ENCODE measurements around the gene RNGTT. TPM values are rescaled to one million over a fixed set of nuclear protein-coding genes. Genes with fewer than 3 reads are reported as not detected.

RNGTT gene
- total and polyA plus RNA-seq, 2 experiments from 2014 or later = 9.2 to 21.5 TPM

- no peaks in the 10 kb centered on the region for H3K79me2 ChIP-seq (ENCODE audit: insufficient read depth)
- no peak overlapping the region for H3K4me3 ChIP-seq
- H3K4me1 ChIP-seq (ENCODE audit: insufficient read depth) = no peaks in the 10 kb centered on the region
- no peaks in the 10 kb centered on the region for H3K27me3 ChIP-seq (replicated peaks; ENCODE audit: insufficient read depth)
- H3K9me3 ChIP-seq (ENCODE audit: low read depth) = no peaks in the 10 kb centered on the region
- H4K20me1 ChIP-seq (ENCODE audit: insufficient read depth) = no peaks in the 10 kb centered on the region
- peak; percentile 14 for DNase-seq
- TF ChIP-seq EZH2 (IDR thresholded peaks at IDR 0.05; ENCODE audit: insufficient read depth, poor library complexity, severe bottlenecking) (no peak), EZH2phosphoT487 (IDR thresholded peaks at IDR 0.05; ENCODE audit: insufficient read depth, low read depth) (no peak)
- H3K36me3 ChIP-seq (ENCODE audit: low read depth) = no peaks in the 10 kb centered on the region
- in situ Hi-C loops (cut with MboI) = no loop called here
- H3K9me2 ChIP-seq (ENCODE audit: insufficient read depth) = no peaks in the 10 kb centered on the region
- H2AFZ ChIP-seq = no peak overlapping the region
- H3K27ac ChIP-seq = no peak overlapping the region
- no peak overlapping the region for H3K4me2 ChIP-seq (ENCODE audit: unreplicated experiment)
- H3K9ac ChIP-seq = no peak overlapping the region
- WGBS, 2 experiments (ENCODE audit: low coverage in 1 of 2, low lambda C conversion rate in 2 of 2, missing lambda C conversion rate in 2 of 2) = 87 to 88% methylated on average over 3 of the region's 3 CpGs
- H3F3A ChIP-seq (ENCODE audit: insufficient read depth) = no peaks in the 10 kb centered on the region
These were observed 200.3 kb downstream of the RNGTT start for GRCh38 chr6:88763160-88763559.

DNA sequence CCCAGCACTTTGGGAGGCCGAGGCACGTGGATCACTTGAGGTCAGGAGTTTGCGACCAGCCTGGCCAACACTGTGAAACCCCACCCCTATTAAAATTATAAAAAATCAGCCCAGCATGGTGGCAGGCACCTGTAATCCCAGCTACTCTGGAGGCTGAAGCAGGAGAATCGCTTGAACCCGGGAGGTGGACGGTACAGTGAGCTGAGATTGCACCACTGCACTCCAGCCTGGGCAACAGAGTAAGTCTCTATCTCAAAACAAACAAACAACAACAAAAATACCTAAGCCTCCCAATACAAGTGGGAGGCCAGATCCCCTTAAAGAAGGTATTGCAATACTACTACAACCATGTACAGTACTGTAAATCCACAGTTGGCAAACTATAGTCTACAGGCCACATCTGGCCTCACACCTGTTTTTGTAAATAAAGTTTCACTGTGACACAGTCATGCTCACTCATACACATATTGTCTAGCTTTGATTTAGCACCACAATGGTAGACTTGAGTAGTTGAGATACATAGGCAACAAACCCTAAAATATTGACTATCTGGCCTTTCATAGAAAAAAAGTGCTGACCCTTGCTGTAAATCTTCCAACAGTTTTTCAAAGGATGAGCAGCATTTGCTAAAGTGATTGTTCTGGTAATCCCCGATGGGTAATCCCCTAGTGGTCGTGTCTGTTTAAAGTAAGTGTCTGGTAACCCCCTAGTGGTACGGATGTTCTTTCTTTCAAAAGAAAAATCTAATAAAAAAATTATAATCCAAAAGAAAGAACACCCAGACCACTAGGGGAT is 202.0 kb downstream of the RNGTT start:
- H3K4me1 ChIP-seq (ENCODE audit: insufficient read depth) = no peaks in the 10 kb centered on the region
- H4K20me1 ChIP-seq (ENCODE audit: insufficient read depth) = no peaks in the 10 kb centered on the region
- H3K9me3 ChIP-seq (ENCODE audit: low read depth) = no peaks in the 10 kb centered on the region
- 0 out of 2 replicates have a peak, but pooled peaks cover 3% of the 10 kb centered on the region for H3K36me3 ChIP-seq (ENCODE audit: low read depth)
- no peak overlapping the region for H2AFZ ChIP-seq
- TF ChIP-seq EZH2phosphoT487 (IDR thresholded peaks at IDR 0.05; ENCODE audit: insufficient read depth, low read depth) = no peak
- no peaks in the 10 kb centered on the region for H3K9me2 ChIP-seq (ENCODE audit: insufficient read depth)
- H3K4me3 ChIP-seq = no peak overlapping the region
- WGBS, 2 experiments (ENCODE audit: low coverage in 1 of 2, low lambda C conversion rate in 2 of 2, missing lambda C conversion rate in 2 of 2) = 97 to 98% methylated on average over 9 of the region's 9 CpGs
- no peaks in the 10 kb centered on the region for H3K27me3 ChIP-seq (replicated peaks; ENCODE audit: insufficient read depth)
- no peak overlapping the region for H3K4me2 ChIP-seq (ENCODE audit: unreplicated experiment)
- H3K79me2 ChIP-seq (ENCODE audit: insufficient read depth) = no peaks in the 10 kb centered on the region
- H3K27ac ChIP-seq = no peak overlapping the region
- H3K9ac ChIP-seq = no peak overlapping the region
- H3F3A ChIP-seq (ENCODE audit: insufficient read depth) = no peaks in the 10 kb centered on the region
- in situ Hi-C loops (cut with MboI) = no loop called here
- no peak for DNase-seq

GRCh38 chr6:88760091-88760490 is 203.3 kb downstream of the RNGTT start:
- TF ChIP-seq EZH2 (IDR thresholded peaks at IDR 0.05; ENCODE audit: insufficient read depth, poor library complexity, severe bottlenecking) (no peak), EZH2phosphoT487 (IDR thresholded peaks at IDR 0.05; ENCODE audit: insufficient read depth, low read depth) (no peak)
- no peak overlapping the region for H3K4me2 ChIP-seq (ENCODE audit: unreplicated experiment)
- H3K9me2 ChIP-seq (ENCODE audit: insufficient read depth) = no peaks in the 10 kb centered on the region
- H3K9ac ChIP-seq = no peak overlapping the region
- DNase-seq = no peak
- H3K4me3 ChIP-seq = no peak overlapping the region
- no peaks in the 10 kb centered on the region for H3K27me3 ChIP-seq (replicated peaks; ENCODE audit: insufficient read depth)
- in situ Hi-C loops (cut with MboI) = no loop called here
- 0 out of 2 replicates have a peak, but pooled peaks cover 3% of the 10 kb centered on the region for H3K36me3 ChIP-seq (ENCODE audit: low read depth)
- WGBS, 2 experiments (ENCODE audit: low coverage in 1 of 2, low lambda C conversion rate in 2 of 2, missing lambda C conversion rate in 2 of 2) = 96 to 99% methylated on average over 2 of the region's 2 CpGs
- H3K27ac ChIP-seq = no peak overlapping the region
- H3K4me1 ChIP-seq (ENCODE audit: insufficient read depth) = no peaks in the 10 kb centered on the region
- no peak overlapping the region for H2AFZ ChIP-seq
- no peaks in the 10 kb centered on the region for H3F3A ChIP-seq (ENCODE audit: insufficient read depth)
- no peaks in the 10 kb centered on the region for H3K9me3 ChIP-seq (ENCODE audit: low read depth)
- H3K79me2 ChIP-seq (ENCODE audit: insufficient read depth) = no peaks in the 10 kb centered on the region
- H4K20me1 ChIP-seq (ENCODE audit: insufficient read depth) = no peaks in the 10 kb centered on the region

DNA sequence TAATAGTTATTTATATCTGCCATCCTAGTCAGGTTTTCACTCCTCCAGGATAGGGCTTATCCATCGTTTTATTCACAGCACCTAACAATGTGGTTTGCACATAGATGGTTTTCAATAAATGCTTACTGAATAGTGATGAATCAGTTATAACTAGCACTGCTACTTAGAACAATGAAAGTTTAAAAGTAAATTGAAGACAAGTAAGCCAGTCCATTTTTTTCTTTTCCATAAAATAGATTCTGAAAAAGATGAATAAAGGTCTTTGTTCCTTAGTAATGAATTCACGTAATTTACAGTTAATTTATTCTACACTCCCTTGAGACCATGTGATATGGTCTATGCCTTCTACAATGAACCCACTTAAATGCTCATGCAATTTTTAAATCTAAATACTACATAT is 212.5 kb downstream of the RNGTT start:
- no peak overlapping the region for H3K9ac ChIP-seq
- H3K9me2 ChIP-seq (ENCODE audit: insufficient read depth) = no peaks in the 10 kb centered on the region
- no peak overlapping the region for H3K27ac ChIP-seq
- no peaks in the 10 kb centered on the region for H4K20me1 ChIP-seq (ENCODE audit: insufficient read depth)
- no peaks in the 10 kb centered on the region for H3K79me2 ChIP-seq (ENCODE audit: insufficient read depth)
- 96 to 98% methylated on average over 2 of the region's 2 CpGs for WGBS, 2 experiments (ENCODE audit: low coverage in 1 of 2, low lambda C conversion rate in 2 of 2, missing lambda C conversion rate in 2 of 2)
- no peaks in the 10 kb centered on the region for H3K27me3 ChIP-seq (replicated peaks; ENCODE audit: insufficient read depth)
- H3F3A ChIP-seq (ENCODE audit: insufficient read depth) = no peaks in the 10 kb centered on the region
- H3K4me1 ChIP-seq (ENCODE audit: insufficient read depth) = no peaks in the 10 kb centered on the region
- no peak for DNase-seq
- H3K4me3 ChIP-seq = no peak overlapping the region
- in situ Hi-C loops (cut with MboI) = no loop called here
- TF ChIP-seq EZH2phosphoT487 (IDR thresholded peaks at IDR 0.05; ENCODE audit: insufficient read depth, low read depth) (no peak), EZH2 (IDR thresholded peaks at IDR 0.05; ENCODE audit: insufficient read depth, poor library complexity, severe bottlenecking) (no peak)
- H3K4me2 ChIP-seq (ENCODE audit: unreplicated experiment) = no peak overlapping the region
- H3K9me3 ChIP-seq (ENCODE audit: low read depth) = no peaks in the 10 kb centered on the region
- no peak overlapping the region for H2AFZ ChIP-seq
- H3K36me3 ChIP-seq (ENCODE audit: low read depth) = no peaks in the 10 kb centered on the region
